ENCODE data around the gene CDH10. TPM values are rescaled to one million over a fixed set of nuclear protein-coding genes. Genes with fewer than 3 reads are reported as not detected.

The CDH10 gene
- total and polyA plus RNA-seq, 2 experiments from 2014 or later: not detected

DNA sequence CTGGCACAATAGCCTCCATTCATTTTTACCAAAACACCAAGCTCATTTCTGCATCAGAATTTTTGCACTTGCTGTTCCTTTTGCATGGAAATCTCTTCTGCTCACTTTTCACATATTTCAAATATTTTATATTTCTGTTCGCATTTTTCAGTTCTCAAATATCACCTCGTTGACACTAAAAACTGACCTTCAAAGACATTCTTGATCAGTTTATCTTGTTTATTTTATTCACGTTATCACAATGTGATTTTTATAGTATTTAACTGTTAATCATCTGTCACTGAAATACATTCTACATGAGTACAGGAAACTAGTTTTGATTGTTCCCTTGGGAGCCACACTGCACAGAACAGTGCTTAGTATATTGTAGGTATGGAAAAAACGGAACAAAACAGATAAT lies 29.6 kb downstream of the CDH10 start:
- no peak for ATAC-seq
- H3K27ac ChIP-seq (ENCODE audit: low read depth): no peak overlapping the region
- no peaks in the 10 kb centered on the region for H3F3A ChIP-seq (replicated peaks; ENCODE audit: low read depth)
- H3K36me3 Mint-ChIP-seq (ENCODE audit: low read depth): no peaks in the 10 kb centered on the region
- H3K4me2 ChIP-seq: no peak overlapping the region
- no peaks in the 10 kb centered on the region for H3K27me3 ChIP-seq (ENCODE audit: insufficient read depth)
- no peaks in the 10 kb centered on the region for H3K4me1 ChIP-seq (ENCODE audit: insufficient read depth)
- H3K4me3 Mint-ChIP-seq: no peak overlapping the region
- no peak overlapping the region for H2AFZ ChIP-seq
- no peak overlapping the region for H3K4me3 ChIP-seq
- TF ChIP-seq ZNF114 (CRISPR knock-in tag; IDR thresholded peaks at IDR 0.05) (no peak), STAT1 (IDR thresholded peaks at IDR 0.05; ENCODE audit: unreplicated experiment) (no peak), NANOG (IDR thresholded peaks at IDR 0.05; ENCODE audit: borderline replicate concordance) (no peak)
- no peaks in the 10 kb centered on the region for H3K27me3 Mint-ChIP-seq (ENCODE audit: insufficient read depth, low read depth, poor library complexity)
- H3K4me1 Mint-ChIP-seq: no peaks in the 10 kb centered on the region
- no peaks in the 10 kb centered on the region for H3K79me2 ChIP-seq (replicated peaks; ENCODE audit: insufficient read depth)
- no peaks in the 10 kb centered on the region for H3K9me2 ChIP-seq (ENCODE audit: insufficient read depth)
- H4K20me1 ChIP-seq (replicated peaks; ENCODE audit: insufficient read depth): no peaks in the 10 kb centered on the region
- H3K36me3 ChIP-seq (ENCODE audit: insufficient read depth): no peaks in the 10 kb centered on the region
- no peak for DNase-seq (ENCODE audit: low spot score)
- no peak overlapping the region for H3K27ac Mint-ChIP-seq
- no peaks in the 10 kb centered on the region for H3K9me3 Mint-ChIP-seq

- no peak overlapping the region for H2AFZ ChIP-seq
- no peak overlapping the region for H3K4me2 ChIP-seq
- H3K27ac ChIP-seq (ENCODE audit: low read depth): no peak overlapping the region
- ATAC-seq (no peak), DNase-seq (ENCODE audit: low spot score) (no peak)
- no peak overlapping the region for H3K4me3 ChIP-seq
- no peaks in the 10 kb centered on the region for H3K27me3 ChIP-seq (ENCODE audit: insufficient read depth)
- H3K36me3 Mint-ChIP-seq (ENCODE audit: low read depth): no peaks in the 10 kb centered on the region
- H3K4me1 Mint-ChIP-seq: no peaks in the 10 kb centered on the region
- H3K4me1 ChIP-seq (ENCODE audit: insufficient read depth): no peaks in the 10 kb centered on the region
- no peaks in the 10 kb centered on the region for H3K79me2 ChIP-seq (replicated peaks; ENCODE audit: insufficient read depth)
- no peaks in the 10 kb centered on the region for H4K20me1 ChIP-seq (replicated peaks; ENCODE audit: insufficient read depth)
- H3K27ac Mint-ChIP-seq: no peak overlapping the region
- no peaks in the 10 kb centered on the region for H3F3A ChIP-seq (replicated peaks; ENCODE audit: low read depth)
- no peak overlapping the region for H3K4me3 Mint-ChIP-seq
- no peaks in the 10 kb centered on the region for H3K9me2 ChIP-seq (ENCODE audit: insufficient read depth)
- H3K27me3 Mint-ChIP-seq (ENCODE audit: insufficient read depth, low read depth, poor library complexity): no peaks in the 10 kb centered on the region
- no peaks in the 10 kb centered on the region for H3K9me3 Mint-ChIP-seq
- H3K36me3 ChIP-seq (ENCODE audit: insufficient read depth): no peaks in the 10 kb centered on the region
- TF ChIP-seq, protein P1, sequence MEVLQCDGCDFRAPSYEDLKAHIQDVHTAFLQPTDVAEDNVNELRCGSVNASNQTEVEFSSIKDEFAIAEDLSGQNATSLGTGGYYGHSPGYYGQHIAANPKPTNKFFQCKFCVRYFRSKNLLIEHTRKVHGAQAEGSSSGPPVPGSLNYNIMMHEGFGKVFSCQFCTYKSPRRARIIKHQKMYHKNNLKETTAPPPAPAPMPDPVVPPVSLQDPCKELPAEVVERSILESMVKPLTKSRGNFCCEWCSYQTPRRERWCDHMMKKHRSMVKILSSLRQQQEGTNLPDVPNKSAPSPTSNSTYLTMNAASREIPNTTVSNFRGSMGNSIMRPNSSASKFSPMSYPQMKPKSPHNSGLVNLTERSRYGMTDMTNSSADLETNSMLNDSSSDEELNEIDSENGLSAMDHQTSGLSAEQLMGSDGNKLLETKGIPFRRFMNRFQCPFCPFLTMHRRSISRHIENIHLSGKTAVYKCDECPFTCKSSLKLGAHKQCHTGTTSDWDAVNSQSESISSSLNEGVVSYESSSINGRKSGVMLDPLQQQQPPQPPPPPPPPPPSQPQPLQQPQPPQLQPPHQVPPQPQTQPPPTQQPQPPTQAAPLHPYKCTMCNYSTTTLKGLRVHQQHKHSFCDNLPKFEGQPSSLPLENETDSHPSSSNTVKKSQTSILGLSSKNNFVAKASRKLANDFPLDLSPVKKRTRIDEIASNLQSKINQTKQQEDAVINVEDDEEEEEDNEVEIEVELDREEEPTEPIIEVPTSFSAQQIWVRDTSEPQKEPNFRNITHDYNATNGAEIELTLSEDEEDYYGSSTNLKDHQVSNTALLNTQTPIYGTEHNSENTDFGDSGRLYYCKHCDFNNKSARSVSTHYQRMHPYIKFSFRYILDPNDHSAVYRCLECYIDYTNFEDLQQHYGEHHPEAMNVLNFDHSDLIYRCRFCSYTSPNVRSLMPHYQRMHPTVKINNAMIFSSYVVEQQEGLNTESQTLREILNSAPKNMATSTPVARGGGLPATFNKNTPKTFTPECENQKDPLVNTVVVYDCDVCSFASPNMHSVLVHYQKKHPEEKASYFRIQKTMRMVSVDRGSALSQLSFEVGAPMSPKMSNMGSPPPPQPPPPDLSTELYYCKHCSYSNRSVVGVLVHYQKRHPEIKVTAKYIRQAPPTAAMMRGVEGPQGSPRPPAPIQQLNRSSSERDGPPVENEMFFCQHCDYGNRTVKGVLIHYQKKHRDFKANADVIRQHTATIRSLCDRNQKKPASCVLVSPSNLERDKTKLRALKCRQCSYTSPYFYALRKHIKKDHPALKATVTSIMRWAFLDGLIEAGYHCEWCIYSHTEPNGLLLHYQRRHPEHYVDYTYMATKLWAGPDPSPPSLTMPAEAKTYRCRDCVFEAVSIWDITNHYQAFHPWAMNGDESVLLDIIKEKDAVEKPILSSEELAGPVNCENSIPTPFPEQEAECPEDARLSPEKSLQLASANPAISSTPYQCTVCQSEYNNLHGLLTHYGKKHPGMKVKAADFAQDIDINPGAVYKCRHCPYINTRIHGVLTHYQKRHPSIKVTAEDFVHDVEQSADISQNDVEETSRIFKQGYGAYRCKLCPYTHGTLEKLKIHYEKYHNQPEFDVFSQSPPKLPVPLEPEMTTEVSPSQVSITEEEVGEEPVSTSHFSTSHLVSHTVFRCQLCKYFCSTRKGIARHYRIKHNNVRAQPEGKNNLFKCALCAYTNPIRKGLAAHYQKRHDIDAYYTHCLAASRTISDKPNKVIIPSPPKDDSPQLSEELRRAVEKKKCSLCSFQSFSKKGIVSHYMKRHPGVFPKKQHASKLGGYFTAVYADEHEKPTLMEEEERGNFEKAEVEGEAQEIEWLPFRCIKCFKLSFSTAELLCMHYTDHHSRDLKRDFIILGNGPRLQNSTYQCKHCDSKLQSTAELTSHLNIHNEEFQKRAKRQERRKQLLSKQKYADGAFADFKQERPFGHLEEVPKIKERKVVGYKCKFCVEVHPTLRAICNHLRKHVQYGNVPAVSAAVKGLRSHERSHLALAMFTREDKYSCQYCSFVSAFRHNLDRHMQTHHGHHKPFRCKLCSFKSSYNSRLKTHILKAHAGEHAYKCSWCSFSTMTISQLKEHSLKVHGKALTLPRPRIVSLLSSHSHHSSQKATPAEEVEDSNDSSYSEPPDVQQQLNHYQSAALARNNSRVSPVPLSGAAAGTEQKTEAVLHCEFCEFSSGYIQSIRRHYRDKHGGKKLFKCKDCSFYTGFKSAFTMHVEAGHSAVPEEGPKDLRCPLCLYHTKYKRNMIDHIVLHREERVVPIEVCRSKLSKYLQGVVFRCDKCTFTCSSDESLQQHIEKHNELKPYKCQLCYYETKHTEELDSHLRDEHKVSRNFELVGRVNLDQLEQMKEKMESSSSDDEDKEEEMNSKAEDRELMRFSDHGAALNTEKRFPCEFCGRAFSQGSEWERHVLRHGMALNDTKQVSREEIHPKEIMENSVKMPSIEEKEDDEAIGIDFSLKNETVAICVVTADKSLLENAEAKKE (CRISPR knock-in tag; IDR thresholded peaks at IDR 0.05): no peak
- TF ChIP-seq CREB1 (CRISPR knock-in tag; IDR thresholded peaks at IDR 0.05; ENCODE audit: low read depth) (no peak), ETS1 (IDR thresholded peaks at IDR 0.05) (no peak), ZNF331 (CRISPR knock-in tag; IDR thresholded peaks at IDR 0.05; ENCODE audit: low read depth) (no peak), POLR2AphosphoS5 (IDR thresholded peaks at IDR 0.05; ENCODE audit: low read depth) (no peak)
These were observed 35.1 kb downstream of the CDH10 start for GRCh38 chr5:24609706-24610105.
